Anterior cingulate cortex (tissue), 58 donors: ENCODE measurements around the gene CMSS1.
"Not testable (repeated sequence)": the region's sequence is repeated elsewhere in the genome, so short reads cannot be mapped to it uniquely, and the experiment has no call there.

ENCODE experiments used
- DNase-seq, 58 donors: peaks; one replicate each; lab custom pipeline; 2025; lab: John Stamatoyannopoulos, UW

The CMSS1 gene

DNA sequence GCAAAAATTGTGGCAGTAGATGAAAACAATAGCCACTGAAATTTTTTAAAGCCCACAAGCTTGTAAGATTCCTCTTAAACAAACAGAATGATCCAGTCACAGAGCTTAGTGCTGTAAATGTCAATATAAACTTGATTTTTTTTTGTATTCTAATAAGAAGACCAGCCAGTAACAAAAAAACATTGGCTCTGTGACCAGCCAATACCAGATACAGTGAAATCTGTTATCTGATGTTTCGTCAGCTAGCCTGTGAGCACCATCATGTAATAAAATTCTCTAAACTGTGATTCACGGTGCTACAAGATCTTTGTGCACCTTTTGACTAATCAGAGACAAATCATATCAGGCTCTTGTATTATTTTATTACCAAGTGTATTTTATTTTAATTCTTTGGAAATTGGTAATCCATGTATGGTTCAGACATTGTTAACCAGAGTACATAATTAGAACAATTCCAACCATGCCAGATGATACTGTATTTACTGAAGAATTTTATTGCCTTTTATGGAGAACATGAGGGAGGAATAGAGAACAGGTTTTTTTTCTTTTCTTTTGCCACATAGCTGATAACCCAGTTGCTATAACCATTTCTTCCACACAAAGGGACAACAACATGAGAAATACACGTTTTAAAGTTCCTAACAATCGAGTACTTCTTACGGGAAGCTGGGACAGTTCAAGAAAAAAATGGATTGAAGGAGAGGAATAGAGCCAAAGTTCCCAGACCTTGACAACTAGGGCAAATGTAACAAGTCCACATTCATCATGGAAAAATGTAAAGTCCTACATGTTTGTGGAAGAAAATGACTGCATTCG is 224.7 kb downstream of the CMSS1 start:
- DNase-seq: no peak

DNA sequence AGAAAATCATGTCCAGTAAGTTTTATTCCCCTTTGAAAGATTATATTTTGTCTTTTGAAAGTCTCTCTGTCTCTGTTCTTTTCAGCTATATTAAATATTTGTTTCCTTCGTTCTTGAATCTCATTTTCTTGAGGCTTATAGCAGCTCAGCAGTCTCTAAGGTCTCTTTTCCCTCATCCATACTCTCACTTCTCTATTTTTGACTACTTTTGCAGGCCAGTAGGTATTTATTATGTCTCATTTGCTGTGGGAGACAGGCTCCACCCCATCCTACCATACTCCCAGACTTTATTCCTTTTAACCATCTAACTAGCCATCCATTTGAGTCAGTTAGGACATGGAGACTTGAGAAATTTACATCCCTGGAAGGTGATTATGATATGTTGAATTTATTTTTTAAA is 225.6 kb downstream of the CMSS1 start:
- no peak for DNase-seq

DNA sequence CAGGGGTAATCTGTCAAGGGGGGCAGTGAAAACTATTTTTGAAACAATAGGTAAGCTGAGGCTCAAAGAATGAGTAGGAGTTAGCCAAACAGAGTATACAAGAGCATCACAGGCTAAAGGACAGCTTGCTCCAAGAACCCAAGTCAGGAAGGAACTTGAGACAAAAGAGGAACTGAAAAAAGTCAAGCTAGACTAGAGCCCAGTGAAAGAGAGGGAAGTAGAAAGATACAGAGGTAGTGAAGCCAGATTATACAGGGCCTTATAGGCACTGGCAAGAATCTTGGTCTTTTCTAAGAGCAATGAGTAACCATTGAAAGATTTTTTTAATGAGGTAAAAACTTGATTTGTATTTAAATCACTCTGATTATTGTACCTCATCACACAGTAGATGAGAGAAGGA is 226.7 kb downstream of the CMSS1 start:
- no peak for DNase-seq

GRCh38 chr3:100045696-100046095 is 228.0 kb downstream of the CMSS1 start:
- peak in 13 of 58 donors; percentile 1 to 30 (median 10) for DNase-seq

GRCh38 chr3:100046986-100047385 is 229.3 kb downstream of the CMSS1 start:
- DNase-seq: no peak

- no peak for DNase-seq
Measured at GRCh38 chr3:100047455-100048141, 229.9 kb downstream of the CMSS1 start.

DNA sequence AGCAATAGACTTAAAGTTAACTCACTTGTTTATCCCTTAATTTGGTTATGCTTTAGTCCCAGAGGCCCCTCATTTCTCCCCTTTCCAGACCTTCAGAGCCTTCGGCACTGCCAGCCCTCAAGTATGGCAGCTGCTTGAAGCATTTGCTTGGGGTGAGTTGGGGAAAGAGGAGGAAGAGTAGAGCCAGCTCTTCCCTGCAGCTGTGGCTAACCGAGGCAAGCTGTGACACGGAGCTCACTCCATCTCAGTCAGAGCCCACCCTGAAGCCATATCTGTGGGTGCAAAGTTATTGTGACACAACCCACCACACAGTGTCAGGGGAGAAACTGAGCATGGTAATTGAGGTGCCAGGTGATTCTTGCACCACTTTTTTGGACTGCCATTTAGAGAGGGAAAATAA is 230.6 kb downstream of the CMSS1 start:
- no peak for DNase-seq

GRCh38 chr3:100051513-100051912 is 233.9 kb downstream of the CMSS1 start:
- DNase-seq: not testable (repeated sequence)

DNA sequence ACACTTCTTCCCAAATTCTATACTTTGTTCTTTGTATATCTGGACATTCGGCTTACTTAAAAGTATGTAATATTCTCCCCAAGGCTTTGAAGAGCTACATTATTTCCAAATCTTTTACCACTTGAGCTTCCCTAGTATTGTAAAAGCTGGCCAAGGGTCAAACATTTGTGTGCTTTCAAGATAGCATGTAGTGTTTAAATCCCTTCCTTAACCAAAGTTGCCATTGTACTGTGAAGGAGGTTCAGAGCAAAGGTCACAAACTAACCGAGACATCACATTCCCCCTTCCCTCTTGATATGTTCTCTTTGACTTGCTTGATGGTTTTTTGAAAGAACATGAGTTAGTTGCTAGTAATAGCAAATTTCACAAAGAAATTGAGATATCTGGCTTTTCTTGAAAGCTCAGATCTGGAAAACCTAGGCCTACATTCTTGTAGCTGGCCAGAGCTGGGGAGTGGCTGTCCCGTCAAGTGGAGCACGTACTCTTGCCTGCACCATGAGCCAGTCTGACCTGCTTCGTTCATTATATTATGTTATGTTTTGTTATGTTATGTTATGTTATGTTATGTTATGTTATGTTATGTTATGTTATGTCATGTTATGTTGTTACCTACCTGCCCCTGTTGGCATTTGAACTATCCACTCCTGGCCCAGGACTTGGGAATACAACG is 236.4 kb downstream of the CMSS1 start:
- no peak for DNase-seq

DNA sequence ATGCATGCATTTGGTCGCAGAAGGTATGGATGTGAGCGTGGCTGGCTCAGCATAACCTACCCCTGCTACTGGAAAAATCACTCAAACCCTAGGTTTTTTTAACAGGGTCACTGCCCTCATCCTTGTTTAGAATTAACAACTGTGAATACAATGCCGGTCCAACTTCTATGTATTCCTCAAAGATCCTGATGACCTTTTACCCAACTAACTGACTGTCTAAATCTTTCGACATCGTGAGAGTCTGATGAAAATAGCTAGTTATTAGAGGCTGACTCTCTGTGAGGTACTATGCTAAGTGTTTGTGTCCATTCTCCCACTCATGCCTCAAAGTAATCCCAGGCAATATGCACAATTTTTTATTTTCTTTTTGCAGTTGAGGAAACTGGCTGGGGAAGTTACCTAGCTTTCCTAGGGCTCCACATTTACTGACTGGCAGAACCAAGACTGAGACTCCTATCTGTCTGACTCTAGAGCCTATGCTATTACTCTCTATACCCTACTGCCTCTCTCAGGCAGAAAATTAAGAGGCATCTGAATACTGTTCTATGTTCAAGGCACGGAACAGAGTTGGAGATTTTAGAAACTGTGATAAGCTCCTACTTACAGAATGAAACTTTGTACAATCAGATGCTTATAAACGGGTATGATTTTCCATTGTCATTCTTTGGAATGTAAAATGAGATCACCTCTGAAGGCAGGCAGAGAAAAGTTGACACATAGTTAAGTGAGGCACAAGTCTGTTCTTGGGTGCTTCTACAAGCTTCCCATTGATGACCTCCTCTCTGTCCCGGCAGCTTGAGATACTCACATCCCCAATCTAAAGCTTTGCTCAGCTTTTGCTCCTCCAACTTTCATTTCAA is 240.3 kb downstream of the CMSS1 start:
- no peak for DNase-seq

GRCh38 chr3:100059472-100059871 is 241.8 kb downstream of the CMSS1 start:
- no peak for DNase-seq

DNA sequence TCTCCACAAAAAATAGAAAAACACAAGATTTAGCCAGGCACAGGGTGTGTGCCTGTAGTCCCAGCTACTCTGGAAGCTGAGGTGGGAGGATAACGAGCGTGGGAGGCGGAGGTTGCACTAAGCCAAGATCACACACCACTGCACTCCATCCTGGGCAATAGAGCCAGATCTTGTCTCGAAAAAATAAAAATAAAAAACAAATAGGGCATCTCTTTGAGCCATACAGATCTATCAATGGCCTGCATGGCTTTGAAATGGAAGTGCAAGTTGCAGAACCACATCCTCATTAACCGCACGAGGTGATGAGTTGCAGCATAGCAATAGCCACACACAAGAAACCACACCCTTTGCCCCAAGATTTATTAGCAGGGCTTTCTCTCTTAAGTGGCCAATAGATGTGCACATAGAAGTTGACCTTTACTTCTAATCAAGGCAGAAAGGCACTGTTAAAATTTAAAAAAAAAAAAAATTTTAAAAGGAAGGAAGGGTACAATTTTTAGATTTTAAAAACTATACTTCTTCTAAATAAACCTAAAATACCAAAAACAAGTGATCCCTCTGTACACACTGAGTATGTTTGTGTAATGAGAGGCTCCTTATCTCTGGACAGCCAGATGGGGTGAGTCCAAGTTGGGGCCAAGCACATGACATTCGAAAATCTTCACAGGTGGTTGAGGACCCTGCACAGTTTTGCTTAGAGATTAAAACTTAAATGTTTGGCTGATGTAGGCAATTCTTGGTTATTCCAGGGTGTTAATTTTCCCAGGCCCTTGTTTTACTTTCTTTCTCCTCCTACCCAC is 243.2 kb downstream of the CMSS1 start:
- no peak for DNase-seq

GRCh38 chr3:100062665-100063064 is 245.0 kb downstream of the CMSS1 start:
- DNase-seq: no peak

DNA sequence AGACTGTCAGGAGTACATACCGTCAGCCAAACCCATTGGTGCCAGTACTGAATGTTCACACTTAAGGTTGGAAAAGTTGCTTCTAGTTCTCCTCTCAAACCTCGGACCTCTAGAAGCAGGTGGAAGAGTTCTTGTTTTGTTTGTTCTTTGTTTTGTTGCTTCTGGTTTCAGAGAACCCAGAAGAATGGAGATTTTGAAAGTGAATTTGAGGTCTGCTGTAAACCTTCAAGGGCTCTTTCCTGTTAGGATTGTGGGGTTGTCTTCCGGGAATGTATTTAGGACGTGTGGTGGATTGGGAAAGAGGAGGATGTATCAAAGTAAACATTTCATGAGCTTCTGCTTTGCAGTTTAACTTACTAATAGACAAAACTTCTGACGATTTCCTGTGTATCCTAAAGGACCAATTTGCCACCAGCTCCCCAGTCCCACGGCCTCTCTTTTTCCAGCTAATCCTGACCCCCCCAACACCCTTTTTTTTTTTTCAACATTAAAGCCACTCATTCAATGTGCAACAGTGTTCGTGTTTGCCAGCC is 246.3 kb downstream of the CMSS1 start:
- DNase-seq: no peak

DNA sequence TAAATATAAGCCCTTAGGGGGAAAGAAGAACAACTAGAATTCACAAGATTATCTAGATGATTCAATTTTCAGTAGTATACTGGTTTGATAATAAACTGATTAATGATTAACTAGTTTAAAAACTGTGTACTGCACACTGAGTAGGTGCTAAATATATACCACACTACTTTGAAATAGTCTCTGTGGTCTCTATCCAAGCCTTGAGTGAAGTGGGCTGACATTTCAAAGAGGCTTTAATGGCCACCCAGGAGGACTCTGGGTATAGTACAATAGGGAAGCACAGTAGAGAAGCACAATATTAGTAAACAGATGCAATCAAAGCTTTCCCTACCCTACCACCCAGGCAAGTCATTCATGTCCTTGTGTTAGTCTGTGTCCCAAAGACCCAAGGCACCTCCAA is 249.9 kb downstream of the CMSS1 start:
- DNase-seq: no peak

GRCh38 chr3:100068826-100069225 is 251.2 kb downstream of the CMSS1 start:
- peak in 36 of 58 donors; percentile 4 to 66 (median 30) for DNase-seq

GRCh38 chr3:100069472-100069871 is 251.8 kb downstream of the CMSS1 start:
- DNase-seq: no peak

DNA sequence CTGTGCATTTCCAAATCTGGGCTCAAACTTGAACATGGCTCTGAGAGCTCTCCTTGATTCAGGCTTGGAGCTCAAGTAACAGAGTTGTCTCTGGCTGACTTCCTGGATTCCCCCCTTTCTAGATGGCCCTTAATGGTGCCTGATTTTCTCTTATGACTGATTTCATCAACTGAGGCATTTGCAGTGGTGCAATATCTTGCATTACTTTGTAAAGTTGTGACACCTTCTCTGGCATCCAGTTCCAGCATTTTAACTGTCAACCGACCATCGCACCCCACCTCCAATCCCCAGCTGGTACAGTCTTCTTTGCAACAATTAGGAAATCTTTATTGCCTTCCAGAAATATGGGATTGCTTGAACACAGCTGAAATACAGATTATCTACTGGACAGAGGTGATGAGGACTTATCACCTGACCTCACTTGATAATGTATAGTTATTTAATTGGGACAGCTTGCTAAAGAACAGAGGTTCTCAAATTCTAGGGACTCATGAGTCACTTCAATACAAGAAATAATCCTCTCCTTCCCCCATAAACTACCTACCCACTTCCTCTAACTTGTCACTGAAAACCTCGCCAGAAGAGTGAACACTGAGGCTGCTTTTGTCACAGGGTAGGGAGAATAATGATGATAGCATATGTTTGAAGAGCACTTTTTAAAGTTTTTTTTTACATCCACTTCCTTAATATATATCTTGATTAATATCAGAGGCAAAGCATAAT is 254.8 kb downstream of the CMSS1 start:
- DNase-seq: no peak
